ENCODE measurements around the gene CDK14.

The CDK14 gene

DNA sequence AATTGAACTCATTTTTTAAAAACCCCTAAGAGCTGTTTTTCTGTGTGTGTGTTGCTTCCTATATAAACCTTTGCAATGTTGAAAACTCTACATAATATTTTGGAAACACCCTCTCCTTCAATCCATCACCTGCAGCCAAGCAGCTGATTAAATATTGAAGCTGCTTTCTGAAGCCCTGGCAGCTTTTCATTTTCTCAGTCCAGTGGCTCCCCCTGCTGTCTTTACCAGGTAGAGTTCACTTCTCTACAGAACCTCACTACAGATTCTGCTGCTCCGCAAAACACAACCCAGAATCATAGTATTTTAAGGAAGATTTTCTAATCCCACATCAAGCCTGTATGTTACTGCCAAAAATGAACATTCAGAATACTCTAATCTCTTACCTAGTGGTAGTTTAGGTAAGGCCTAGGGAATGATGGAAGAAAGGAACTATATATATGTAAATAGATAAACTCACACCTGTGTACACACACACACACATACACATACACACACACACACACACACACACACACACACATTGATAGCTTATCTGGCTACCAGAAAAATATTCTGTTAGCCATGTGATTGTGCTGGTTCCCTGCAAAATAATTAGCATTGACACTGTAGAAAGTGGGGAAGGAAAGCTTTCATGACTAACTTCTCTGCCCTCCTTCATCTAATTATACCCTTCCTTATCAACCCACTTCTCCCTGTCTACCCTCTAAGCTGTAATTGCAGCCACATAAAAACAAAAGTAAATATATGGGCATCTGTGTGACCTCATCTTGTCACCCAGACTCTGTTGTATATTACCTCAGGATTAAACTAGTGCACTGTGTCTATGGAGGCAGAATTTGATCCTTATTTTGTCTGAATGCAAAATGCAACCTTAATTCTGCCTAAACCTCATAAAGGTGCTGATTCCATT, 438.6 kb downstream of the CDK14 start:
- TF ChIP-seq, protein P1, sequence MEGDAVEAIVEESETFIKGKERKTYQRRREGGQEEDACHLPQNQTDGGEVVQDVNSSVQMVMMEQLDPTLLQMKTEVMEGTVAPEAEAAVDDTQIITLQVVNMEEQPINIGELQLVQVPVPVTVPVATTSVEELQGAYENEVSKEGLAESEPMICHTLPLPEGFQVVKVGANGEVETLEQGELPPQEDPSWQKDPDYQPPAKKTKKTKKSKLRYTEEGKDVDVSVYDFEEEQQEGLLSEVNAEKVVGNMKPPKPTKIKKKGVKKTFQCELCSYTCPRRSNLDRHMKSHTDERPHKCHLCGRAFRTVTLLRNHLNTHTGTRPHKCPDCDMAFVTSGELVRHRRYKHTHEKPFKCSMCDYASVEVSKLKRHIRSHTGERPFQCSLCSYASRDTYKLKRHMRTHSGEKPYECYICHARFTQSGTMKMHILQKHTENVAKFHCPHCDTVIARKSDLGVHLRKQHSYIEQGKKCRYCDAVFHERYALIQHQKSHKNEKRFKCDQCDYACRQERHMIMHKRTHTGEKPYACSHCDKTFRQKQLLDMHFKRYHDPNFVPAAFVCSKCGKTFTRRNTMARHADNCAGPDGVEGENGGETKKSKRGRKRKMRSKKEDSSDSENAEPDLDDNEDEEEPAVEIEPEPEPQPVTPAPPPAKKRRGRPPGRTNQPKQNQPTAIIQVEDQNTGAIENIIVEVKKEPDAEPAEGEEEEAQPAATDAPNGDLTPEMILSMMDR (IDR thresholded peaks at IDR 0.05; ENCODE audit: control extremely low read depth, extremely low read depth, low read depth, missing control alignments), result peak; percentile 64
- POLR2A ChIA-PET, result no interaction called here
- CTCF ChIA-PET, result interaction anchor here (0.5 to 4.2 kb wide), 58 partner anchors 10 to 728 kb away, joined by 3 to 43 read pairs (median 4); no protein-coding TSS in a partner anchor
- peak; percentile 45 for DNase-seq (ENCODE audit: extremely low spot score)

DNA sequence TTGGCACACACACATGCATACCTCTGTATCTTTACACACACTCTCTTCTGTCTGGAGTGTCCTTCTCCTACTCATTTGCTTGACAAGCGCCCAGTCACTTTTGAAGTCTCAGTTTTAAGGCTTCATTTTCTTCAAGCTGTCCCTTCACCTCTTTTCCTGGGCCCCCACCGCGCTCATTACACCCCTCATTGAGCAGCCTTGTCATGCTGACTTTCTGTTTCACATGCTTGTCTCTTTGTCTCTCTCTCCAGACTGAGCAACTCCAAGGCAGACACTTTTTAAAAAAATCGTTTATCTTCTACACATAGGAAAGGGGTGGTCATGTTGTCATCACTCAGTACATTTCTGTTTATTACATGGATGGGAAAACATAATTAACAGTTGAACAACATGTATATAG, 442.9 kb downstream of the CDK14 start:
- TF ChIP-seq, protein P1 (IDR thresholded peaks at IDR 0.05; ENCODE audit: control extremely low read depth, extremely low read depth, low read depth, missing control alignments), result no peak
- peak; percentile 21 for DNase-seq (ENCODE audit: extremely low spot score)
- ChIA-PET POLR2A (no interaction called here), CTCF (interaction anchor here (0.7 kb wide), 1 partner anchor 330 kb away, joined by 3 read pairs; no protein-coding TSS in a partner anchor)

DNA sequence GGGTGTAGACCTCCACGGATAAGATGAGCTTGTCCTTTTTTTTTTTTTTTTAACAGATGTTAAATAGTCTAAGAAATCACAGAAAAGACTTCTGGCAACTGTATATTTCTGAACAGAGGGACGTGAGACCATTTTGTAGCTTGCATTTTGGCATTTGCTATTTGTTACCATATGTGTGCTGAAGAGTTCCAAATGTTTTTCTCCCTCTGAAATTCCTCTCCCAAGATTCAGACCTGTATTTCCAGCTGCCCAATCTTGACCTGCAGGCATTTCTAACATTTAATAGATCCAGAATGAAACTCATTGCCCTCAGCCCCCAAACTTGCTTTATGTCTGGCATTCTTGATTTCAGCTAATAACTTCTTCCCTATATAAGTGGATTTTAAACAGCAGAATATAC, 445.0 kb downstream of the CDK14 start:
- POLR2A ChIA-PET, result interaction anchor here (0.6 kb wide), 1 partner anchor 363 kb away, joined by 3 read pairs; no protein-coding TSS in a partner anchor
- TF ChIP-seq, protein P1 (IDR thresholded peaks at IDR 0.05; ENCODE audit: control extremely low read depth, extremely low read depth, low read depth, missing control alignments), result no peak
- CTCF ChIA-PET, result interaction anchor here (1.3 to 1.5 kb wide), 2 partner anchors 16 to 21 kb away, joined by 3 to 4 read pairs; no protein-coding TSS in a partner anchor
- DNase-seq (ENCODE audit: extremely low spot score), result no peak

DNA sequence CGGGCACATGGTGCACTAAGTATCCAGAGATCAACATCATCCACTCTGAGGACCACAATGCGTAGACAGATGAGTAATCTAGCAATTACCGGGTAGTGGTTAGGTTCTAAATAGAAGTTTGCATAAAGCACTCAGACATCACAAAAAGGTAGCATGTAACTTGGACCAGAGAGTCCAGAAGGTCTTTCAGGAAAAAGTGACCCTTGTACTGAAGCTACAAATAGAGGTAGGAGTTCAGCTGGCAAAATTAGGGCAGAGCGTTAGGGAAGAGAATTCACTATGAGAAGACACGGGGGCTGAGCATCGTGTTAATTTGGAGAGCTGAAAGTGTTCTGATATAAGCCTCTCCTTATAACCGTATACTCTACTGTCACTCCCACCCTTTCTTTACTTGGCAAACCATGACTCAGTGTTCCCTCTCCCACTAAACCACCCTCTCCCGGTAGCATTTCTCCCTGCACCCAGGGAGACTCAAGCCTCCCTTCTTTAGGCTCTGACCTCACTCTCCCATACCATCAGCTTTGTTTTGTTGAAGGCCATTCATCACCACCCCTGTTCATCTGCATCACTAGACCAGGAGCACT, 445.9 kb downstream of the CDK14 start:
- ChIA-PET CTCF (interaction anchor here (0.7 kb wide), 1 partner anchor 449 kb away, joined by 3 read pairs; no protein-coding TSS in a partner anchor), POLR2A (no interaction called here)
- DNase-seq (ENCODE audit: extremely low spot score), result no peak
- TF ChIP-seq, protein P1 (IDR thresholded peaks at IDR 0.05; ENCODE audit: control extremely low read depth, extremely low read depth, low read depth, missing control alignments), result no peak

DNA sequence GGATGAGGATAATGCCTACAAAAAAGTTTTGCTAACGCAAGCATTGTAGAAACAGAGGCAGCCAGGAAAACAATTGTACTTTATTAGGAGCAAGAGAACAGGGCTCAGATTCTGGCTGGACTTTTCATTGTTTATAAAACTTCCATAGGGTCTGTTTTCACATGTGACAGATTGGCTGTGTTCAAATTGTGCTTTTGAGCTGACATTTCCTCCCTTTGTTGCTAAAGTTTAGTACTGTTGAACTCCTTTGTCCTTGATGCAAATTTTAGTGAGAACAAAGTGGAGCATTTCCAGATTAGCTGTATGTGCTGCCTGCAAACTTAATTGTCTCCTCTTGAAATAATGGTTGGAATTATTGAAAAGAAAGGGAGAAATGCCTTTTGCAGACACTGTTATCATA, 447.1 kb downstream of the CDK14 start:
- ChIA-PET CTCF (interaction anchor here (2.9 kb wide), 1 partner anchor 9 kb away, joined by 11 read pairs; no protein-coding TSS in a partner anchor), POLR2A (no interaction called here)
- TF ChIP-seq, protein P1 (IDR thresholded peaks at IDR 0.05; ENCODE audit: control extremely low read depth, extremely low read depth, low read depth, missing control alignments), result no peak
- no peak for DNase-seq (ENCODE audit: extremely low spot score)

DNA sequence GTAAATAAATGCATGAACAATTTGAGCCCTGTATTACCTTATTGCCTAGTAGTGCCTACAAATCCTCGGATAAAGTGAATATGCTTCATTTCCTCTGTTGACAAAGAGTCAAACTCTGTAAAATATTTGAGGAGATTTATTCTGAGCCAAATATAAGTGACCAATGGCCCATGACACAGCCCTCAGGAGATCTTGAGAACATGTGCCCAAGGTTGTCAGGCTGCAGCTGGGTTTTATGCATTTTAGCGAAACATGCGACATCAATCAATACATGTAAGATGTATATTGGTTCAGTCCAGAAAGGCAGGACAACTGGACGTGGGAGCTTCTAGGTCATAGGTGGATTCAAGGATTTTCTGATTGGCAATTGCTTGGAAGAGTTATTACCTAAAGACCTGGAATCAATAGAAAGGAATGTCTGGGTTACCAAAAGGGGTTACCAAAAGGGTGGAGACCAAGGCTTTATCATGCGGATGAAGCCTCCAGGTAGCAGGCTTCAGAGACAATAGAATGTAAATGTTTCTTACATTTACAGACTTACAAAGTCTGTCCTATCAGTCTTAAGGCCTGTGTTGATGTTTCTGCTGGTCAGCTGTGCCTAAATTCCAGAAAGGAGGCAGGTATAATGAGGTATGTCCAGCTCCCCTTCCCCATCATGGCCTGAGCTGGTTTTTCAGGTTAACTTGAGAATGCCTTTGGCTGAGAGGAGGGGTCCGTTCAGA, 448.0 kb downstream of the CDK14 start:
- CTCF ChIA-PET, result interaction anchor here (1.3 to 2.9 kb wide), 2 partner anchors 10 to 343 kb away, joined by 4 to 11 read pairs; no protein-coding TSS in a partner anchor
- POLR2A ChIA-PET, result no interaction called here
- TF ChIP-seq, protein P1 (IDR thresholded peaks at IDR 0.05; ENCODE audit: control extremely low read depth, extremely low read depth, low read depth, missing control alignments), result no peak
- no peak for DNase-seq (ENCODE audit: extremely low spot score)

Measured in GM10248 (cell line).